ENCODE measurements around the gene FLCN.

Gene FLCN

GRCh38 chr17:17225901-17226300 is 11.1 kb downstream of the FLCN start:
- Histone ChIP-seq H3K4me1 (ENCODE audit: control insufficient read depth, insufficient read depth, low read length, poor library complexity, severe bottlenecking) (no peaks in the 10 kb centered on the region), H3K4me3 (ENCODE audit: insufficient read depth, low read depth, low read length, poor library complexity, severe bottlenecking) (no peak overlapping the region), H3K9me3 (ENCODE audit: control insufficient read depth, low read length) (no peaks in the 10 kb centered on the region), H3K27ac (ENCODE audit: insufficient read depth, low read length, poor library complexity, severe bottlenecking) (no peak overlapping the region), H3K27me3 (replicated peaks; ENCODE audit: control insufficient read depth, insufficient read depth, low read length, poor library complexity, severe bottlenecking) (no peaks in the 10 kb centered on the region), H3K36me3 (ENCODE audit: control insufficient read depth, insufficient read depth, low read length) (peaks cover 96% of the 10 kb centered on the region)
- no peak for DNase-seq

GRCh38 chr17:17224137-17224536 is 12.8 kb downstream of the FLCN start:
- Histone ChIP-seq H3K36me3 (ENCODE audit: control insufficient read depth, insufficient read depth, low read length) (peaks cover 91% of the 10 kb centered on the region), H3K9me3 (ENCODE audit: control insufficient read depth, low read length) (no peaks in the 10 kb centered on the region), H3K4me1 (ENCODE audit: control insufficient read depth, insufficient read depth, low read length, poor library complexity, severe bottlenecking) (no peaks in the 10 kb centered on the region), H3K27me3 (replicated peaks; ENCODE audit: control insufficient read depth, insufficient read depth, low read length, poor library complexity, severe bottlenecking) (no peaks in the 10 kb centered on the region), H3K27ac (ENCODE audit: insufficient read depth, low read length, poor library complexity, severe bottlenecking) (no peak overlapping the region), H3K4me3 (ENCODE audit: insufficient read depth, low read depth, low read length, poor library complexity, severe bottlenecking) (no peak overlapping the region)
- no peak for DNase-seq

DNA sequence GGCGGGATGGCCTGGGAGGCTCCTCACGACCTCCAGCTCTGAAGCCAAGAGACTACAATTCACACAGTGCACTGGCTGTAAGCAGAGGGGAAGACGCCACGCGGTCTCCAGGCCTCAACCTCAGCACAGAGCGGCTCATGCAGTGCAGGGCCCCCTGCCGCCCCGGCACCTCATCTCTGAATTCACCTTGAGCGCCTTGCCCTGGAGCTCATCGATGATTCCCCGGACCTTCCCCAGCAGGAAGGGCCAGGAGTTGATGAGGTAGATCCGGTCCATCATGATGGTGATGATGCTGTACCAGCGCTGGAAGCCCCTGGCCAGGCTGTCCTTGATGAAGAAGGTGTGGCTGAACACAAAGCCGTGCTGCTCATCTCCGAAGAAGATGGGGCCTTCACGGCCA is 13.2 kb downstream of the FLCN start:
- H3K27ac ChIP-seq (ENCODE audit: insufficient read depth, low read length, poor library complexity, severe bottlenecking), result no peak overlapping the region
- DNase-seq, result no peak
- no peaks in the 10 kb centered on the region for H3K4me1 ChIP-seq (ENCODE audit: control insufficient read depth, insufficient read depth, low read length, poor library complexity, severe bottlenecking)
- H3K27me3 ChIP-seq (replicated peaks; ENCODE audit: control insufficient read depth, insufficient read depth, low read length, poor library complexity, severe bottlenecking), result no peaks in the 10 kb centered on the region
- no peak overlapping the region for H3K4me3 ChIP-seq (ENCODE audit: insufficient read depth, low read depth, low read length, poor library complexity, severe bottlenecking)
- peaks cover 90% of the 10 kb centered on the region for H3K36me3 ChIP-seq (ENCODE audit: control insufficient read depth, insufficient read depth, low read length)
- H3K9me3 ChIP-seq (ENCODE audit: control insufficient read depth, low read length), result no peaks in the 10 kb centered on the region

- Histone ChIP-seq H3K27me3 (replicated peaks; ENCODE audit: control insufficient read depth, insufficient read depth, low read length, poor library complexity, severe bottlenecking) (no peaks in the 10 kb centered on the region), H3K9me3 (ENCODE audit: control insufficient read depth, low read length) (no peaks in the 10 kb centered on the region), H3K36me3 (ENCODE audit: control insufficient read depth, insufficient read depth, low read length) (peaks cover 93% of the 10 kb centered on the region), H3K27ac (ENCODE audit: insufficient read depth, low read length, poor library complexity, severe bottlenecking) (no peak overlapping the region), H3K4me1 (ENCODE audit: control insufficient read depth, insufficient read depth, low read length, poor library complexity, severe bottlenecking) (no peaks in the 10 kb centered on the region), H3K4me3 (ENCODE audit: insufficient read depth, low read depth, low read length, poor library complexity, severe bottlenecking) (no peak overlapping the region)
- no peak for DNase-seq
Observed at GRCh38 chr17:17221329-17221728, 15.6 kb downstream of the FLCN start.

DNA sequence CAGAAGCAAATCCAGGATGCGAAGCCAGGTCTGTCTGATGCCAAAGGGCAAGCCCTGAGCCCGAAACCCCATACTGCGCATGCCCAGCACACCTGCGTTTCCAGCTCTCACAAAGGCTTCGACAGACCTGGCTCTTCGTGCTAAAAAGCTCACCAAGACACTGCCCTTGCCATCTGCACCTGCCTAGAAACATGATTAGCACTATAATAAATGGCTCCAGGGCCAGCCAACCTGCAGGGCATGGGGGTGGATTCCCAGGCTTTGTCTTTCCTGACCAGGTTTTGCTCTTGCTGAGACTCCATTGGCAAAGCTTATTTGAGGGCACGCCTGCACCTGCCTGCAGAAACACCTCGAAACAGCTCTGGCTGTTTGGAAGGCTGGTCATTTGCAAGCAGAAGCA is 16.4 kb downstream of the FLCN start:
- Histone ChIP-seq H3K27me3 (replicated peaks; ENCODE audit: control insufficient read depth, insufficient read depth, low read length, poor library complexity, severe bottlenecking) (no peaks in the 10 kb centered on the region), H3K4me3 (ENCODE audit: insufficient read depth, low read depth, low read length, poor library complexity, severe bottlenecking) (no peak overlapping the region), H3K27ac (ENCODE audit: insufficient read depth, low read length, poor library complexity, severe bottlenecking) (no peak overlapping the region), H3K9me3 (ENCODE audit: control insufficient read depth, low read length) (no peaks in the 10 kb centered on the region), H3K36me3 (ENCODE audit: control insufficient read depth, insufficient read depth, low read length) (peaks cover 94% of the 10 kb centered on the region), H3K4me1 (ENCODE audit: control insufficient read depth, insufficient read depth, low read length, poor library complexity, severe bottlenecking) (no peaks in the 10 kb centered on the region)
- no peak for DNase-seq

- Histone ChIP-seq H3K27ac (ENCODE audit: insufficient read depth, low read length, poor library complexity, severe bottlenecking) (no peak overlapping the region), H3K4me3 (ENCODE audit: insufficient read depth, low read depth, low read length, poor library complexity, severe bottlenecking) (no peak overlapping the region), H3K27me3 (replicated peaks; ENCODE audit: control insufficient read depth, insufficient read depth, low read length, poor library complexity, severe bottlenecking) (no peaks in the 10 kb centered on the region), H3K9me3 (ENCODE audit: control insufficient read depth, low read length) (no peaks in the 10 kb centered on the region), H3K4me1 (ENCODE audit: control insufficient read depth, insufficient read depth, low read length, poor library complexity, severe bottlenecking) (no peaks in the 10 kb centered on the region), H3K36me3 (ENCODE audit: control insufficient read depth, insufficient read depth, low read length) (peaks cover 90% of the 10 kb centered on the region)
- DNase-seq, result no peak
Observed at GRCh38 chr17:17217995-17218394, 19.0 kb downstream of the FLCN start.

DNA sequence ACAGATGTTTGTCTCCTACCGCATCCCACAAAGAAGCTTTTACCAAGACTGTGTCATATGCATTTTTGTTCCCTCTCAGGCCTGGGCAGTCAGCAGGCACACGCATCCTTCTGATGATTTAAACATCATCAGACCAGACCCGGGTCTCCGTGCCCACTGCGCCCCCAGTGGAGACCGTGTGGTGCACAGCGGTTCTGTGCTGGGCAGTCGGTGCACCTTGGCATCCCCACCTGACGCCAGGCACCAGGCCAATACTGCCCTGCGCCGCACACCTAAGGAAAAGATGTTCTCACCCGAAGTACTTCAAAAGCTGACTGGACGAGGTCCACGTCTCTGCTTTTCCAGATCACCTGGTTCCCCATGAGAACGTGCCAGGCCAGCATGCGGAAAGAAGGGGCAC is 20.2 kb downstream of the FLCN start:
- Histone ChIP-seq H3K27me3 (replicated peaks; ENCODE audit: control insufficient read depth, insufficient read depth, low read length, poor library complexity, severe bottlenecking) (no peaks in the 10 kb centered on the region), H3K4me3 (ENCODE audit: insufficient read depth, low read depth, low read length, poor library complexity, severe bottlenecking) (no peak overlapping the region), H3K36me3 (ENCODE audit: control insufficient read depth, insufficient read depth, low read length) (peaks cover 82% of the 10 kb centered on the region), H3K4me1 (ENCODE audit: control insufficient read depth, insufficient read depth, low read length, poor library complexity, severe bottlenecking) (no peaks in the 10 kb centered on the region), H3K9me3 (ENCODE audit: control insufficient read depth, low read length) (no peaks in the 10 kb centered on the region), H3K27ac (ENCODE audit: insufficient read depth, low read length, poor library complexity, severe bottlenecking) (no peak overlapping the region)
- no peak for DNase-seq

DNA sequence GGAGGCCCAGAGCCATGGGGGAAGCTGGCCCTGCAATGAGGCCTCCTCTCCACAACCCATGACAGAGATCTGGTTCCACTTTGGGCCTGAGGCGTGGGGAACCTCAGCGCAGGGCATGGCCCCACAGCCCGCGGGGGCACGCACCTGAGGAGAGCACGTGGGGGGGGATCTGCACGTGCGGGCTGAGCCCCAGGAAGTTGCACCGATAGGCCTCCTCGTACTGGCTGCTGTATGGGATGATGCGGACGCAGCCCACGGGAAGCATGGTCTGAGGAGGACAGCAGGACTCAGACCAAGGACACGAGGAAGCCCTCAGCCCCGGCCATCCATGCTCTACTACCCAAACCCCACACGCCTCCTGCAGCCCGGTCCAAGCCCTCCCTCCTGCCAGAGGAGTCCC is 20.7 kb downstream of the FLCN start:
- no peak overlapping the region for H3K4me3 ChIP-seq (ENCODE audit: insufficient read depth, low read depth, low read length, poor library complexity, severe bottlenecking)
- H3K36me3 ChIP-seq (ENCODE audit: control insufficient read depth, insufficient read depth, low read length), result peaks cover 77% of the 10 kb centered on the region
- H3K27ac ChIP-seq (ENCODE audit: insufficient read depth, low read length, poor library complexity, severe bottlenecking), result no peak overlapping the region
- H3K27me3 ChIP-seq (replicated peaks; ENCODE audit: control insufficient read depth, insufficient read depth, low read length, poor library complexity, severe bottlenecking), result no peaks in the 10 kb centered on the region
- H3K9me3 ChIP-seq (ENCODE audit: control insufficient read depth, low read length), result no peaks in the 10 kb centered on the region
- no peak for DNase-seq
- no peaks in the 10 kb centered on the region for H3K4me1 ChIP-seq (ENCODE audit: control insufficient read depth, insufficient read depth, low read length, poor library complexity, severe bottlenecking)

- peaks cover 70% of the 10 kb centered on the region for H3K36me3 ChIP-seq (ENCODE audit: control insufficient read depth, insufficient read depth, low read length)
- no peaks in the 10 kb centered on the region for H3K27me3 ChIP-seq (replicated peaks; ENCODE audit: control insufficient read depth, insufficient read depth, low read length, poor library complexity, severe bottlenecking)
- no peak overlapping the region for H3K27ac ChIP-seq (ENCODE audit: insufficient read depth, low read length, poor library complexity, severe bottlenecking)
- no peaks in the 10 kb centered on the region for H3K4me1 ChIP-seq (ENCODE audit: control insufficient read depth, insufficient read depth, low read length, poor library complexity, severe bottlenecking)
- no peak overlapping the region for H3K4me3 ChIP-seq (ENCODE audit: insufficient read depth, low read depth, low read length, poor library complexity, severe bottlenecking)
- H3K9me3 ChIP-seq (ENCODE audit: control insufficient read depth, low read length), result no peaks in the 10 kb centered on the region
- no peak for DNase-seq
Observed at GRCh38 chr17:17215575-17215974, 21.4 kb downstream of the FLCN start.

- H3K4me1 ChIP-seq (ENCODE audit: control insufficient read depth, insufficient read depth, low read length, poor library complexity, severe bottlenecking), result no peaks in the 10 kb centered on the region
- H3K36me3 ChIP-seq (ENCODE audit: control insufficient read depth, insufficient read depth, low read length), result peaks cover 63% of the 10 kb centered on the region
- no peak for DNase-seq
- H3K9me3 ChIP-seq (ENCODE audit: control insufficient read depth, low read length), result no peaks in the 10 kb centered on the region
- no peaks in the 10 kb centered on the region for H3K27me3 ChIP-seq (replicated peaks; ENCODE audit: control insufficient read depth, insufficient read depth, low read length, poor library complexity, severe bottlenecking)
- H3K4me3 ChIP-seq (ENCODE audit: insufficient read depth, low read depth, low read length, poor library complexity, severe bottlenecking), result no peak overlapping the region
- H3K27ac ChIP-seq (ENCODE audit: insufficient read depth, low read length, poor library complexity, severe bottlenecking), result no peak overlapping the region
Observed at GRCh38 chr17:17214646-17215436, 22.1 kb downstream of the FLCN start.
